IMR-90 (cell line): ENCODE data around the gene FBXO28. TPM values are rescaled to one million over a fixed set of nuclear protein-coding genes. Genes with fewer than 3 reads are reported as not detected.
"Not testable (repeated sequence)": the region's sequence is repeated elsewhere in the genome, so short reads cannot be mapped to it uniquely, and the experiment has no call there.

ENCODE experiments used
- ATAC-seq: fragments of 200-7000 bp; cut with Tn5 transposase; 2 replicates; pipeline ENCODE4 v1.9.1; 2020; ENCODE audit warnings: low read depth, mild to moderate bottlenecking, moderate library complexity
- BruUV-seq: library from RNA; stranded (reverse); fragments of 400-500 nt; replicated peaks from 2 replicates; lab custom pipeline; 2021; lab: Mats Ljungman, UMichigan
- CTCF ChIA-PET: fragments of 300-600 bp; formaldehyde crosslinking; extraction: SDS; loops from one replicate; lab custom pipeline; 2021; ENCODE audit warnings: antibody characterized with exemption; lab: Yijun Ruan, JAX
- POLR2A ChIA-PET: fragments of 300-600 bp; sonication (Branson Sonifier 250); formaldehyde crosslinking; loops from one replicate; lab custom pipeline; 2022; ENCODE audit warnings: antibody characterized with exemption; ENCODE audit not compliant: unreplicated experiment; lab: Charles Lee
- DNase-seq: peaks from one replicate; pipeline ENCODE4 v3.0.0; 2013
- H2AFZ ChIP-seq: replicated peaks from 2 replicates; pipeline ENCODE3; 2013; ENCODE audit warnings: low read length, mild to moderate bottlenecking; ENCODE audit not compliant: poor library complexity
- H2AK5ac ChIP-seq: 2 replicates; pipeline ENCODE4 v1.6.1; 2013; ENCODE audit warnings: low read depth, low read length, inconsistent platforms
- H2AK9ac ChIP-seq: replicated peaks from 2 replicates; pipeline ENCODE3; 2013; ENCODE audit warnings: mild to moderate bottlenecking, low read depth, low read length, moderate library complexity; ENCODE audit not compliant: poor library complexity
- H2BK120ac ChIP-seq: 2 replicates; pipeline ENCODE4 v1.6.1; 2013; ENCODE audit warnings: low read depth, low read length, inconsistent platforms
- H2BK15ac ChIP-seq: 3 replicates; pipeline ENCODE4 v1.6.1; 2013; ENCODE audit warnings: low read depth, low read length, inconsistent platforms
- H2BK20ac ChIP-seq: 2 replicates; pipeline ENCODE4 v1.6.1; 2013; ENCODE audit warnings: low read depth, mild to moderate bottlenecking, inconsistent platforms, low read length, moderate library complexity
- H2BK5ac ChIP-seq: 2 replicates; pipeline ENCODE4 v1.6.1; 2013; ENCODE audit warnings: mild to moderate bottlenecking, low read depth, low read length, inconsistent platforms; ENCODE audit not compliant: poor library complexity, severe bottlenecking
- H3K14ac ChIP-seq: replicated peaks from 2 replicates; pipeline ENCODE4 v1.6.1; 2013; ENCODE audit warnings: low read depth, low read length, inconsistent platforms
- H3K18ac ChIP-seq: 2 replicates; pipeline ENCODE4 v1.6.1; 2013; ENCODE audit warnings: low read depth, low read length, control low read depth
- H3K23ac ChIP-seq: 2 replicates; pipeline ENCODE4 v1.6.1; 2013; ENCODE audit warnings: low read depth, low read length, inconsistent platforms
- H3K27ac ChIP-seq: 2 replicates; pipeline ENCODE4 v1.5.1; 2013; ENCODE audit warnings: mild to moderate bottlenecking, control low read depth, low read length; ENCODE audit not compliant: insufficient read depth
- H3K27me3 ChIP-seq: 2 replicates; pipeline ENCODE4 v1.6.1; 2013; ENCODE audit warnings: low read length; ENCODE audit not compliant: control insufficient read depth, insufficient read depth
- H3K36me3 ChIP-seq: 2 replicates; pipeline ENCODE4 v1.6.1; 2013; ENCODE audit warnings: low read length, mixed read lengths; ENCODE audit not compliant: control insufficient read depth, insufficient read depth
- H3K4ac ChIP-seq: 2 replicates; pipeline ENCODE4 v1.6.1; 2013; ENCODE audit warnings: low read depth, low read length, inconsistent platforms
- H3K4me1 ChIP-seq: 2 replicates; pipeline ENCODE4 v1.6.1; 2013; ENCODE audit warnings: low read length, mixed read lengths; ENCODE audit not compliant: control insufficient read depth, insufficient read depth
- H3K4me2 ChIP-seq: 2 replicates; pipeline ENCODE4 v1.6.1; 2013; ENCODE audit warnings: low read depth, mild to moderate bottlenecking, control low read depth, low read length, moderate library complexity
- H3K4me3 ChIP-seq: 2 replicates; pipeline ENCODE4 v1.5.1; 2013; ENCODE audit warnings: low read depth, mild to moderate bottlenecking, control low read depth, low read length, moderate library complexity; ENCODE audit not compliant: insufficient read depth
- H3K56ac ChIP-seq: 2 replicates; pipeline ENCODE4 v1.6.1; 2013; ENCODE audit warnings: low read length, inconsistent platforms; ENCODE audit not compliant: insufficient read depth; ENCODE audit errors: extremely low read depth
- H3K79me1 ChIP-seq, 2 experiments: 2 replicates each; pipeline ENCODE4 v1.6.1; 2013; ENCODE audit warnings: low read length in 2 of 2, inconsistent platforms in 1 of 2, low read depth in 1 of 2
- H3K9ac ChIP-seq: 2 replicates; pipeline ENCODE4 v1.6.1; 2013; ENCODE audit warnings: low read depth, low read length, control low read depth
- H3K9me1 ChIP-seq: 2 replicates; pipeline ENCODE4 v1.6.1; 2013; ENCODE audit warnings: low read length, inconsistent platforms; ENCODE audit not compliant: insufficient read depth
- H3K9me3 ChIP-seq: 2 replicates; pipeline ENCODE4 v1.6.1; 2013; ENCODE audit warnings: low read length; ENCODE audit not compliant: control insufficient read depth, insufficient read depth
- H4K20me1 ChIP-seq: 2 replicates; pipeline ENCODE4 v1.6.1; 2013; ENCODE audit warnings: low read length, inconsistent platforms; ENCODE audit not compliant: insufficient read depth
- H4K5ac ChIP-seq: 2 replicates; pipeline ENCODE4 v1.6.1; 2013; ENCODE audit warnings: mild to moderate bottlenecking, low read depth, low read length, control low read depth
- H4K8ac ChIP-seq, 2 experiments: 2 replicates each; pipeline ENCODE4 v1.6.1; 2013; ENCODE audit warnings: low read depth in 2 of 2, low read length in 2 of 2, control low read depth in 1 of 2, inconsistent platforms in 1 of 2
- H4K91ac ChIP-seq: 2 replicates; pipeline ENCODE4 v1.6.1; 2013; ENCODE audit warnings: low read depth, low read length, inconsistent platforms; ENCODE audit not compliant: insufficient read depth
- FOS ChIP-seq: fragments of 150-350 bp; IDR thresholded peaks from 2 replicates; pipeline ENCODE4 v1.6.1; 2016; ENCODE audit warnings: low read depth, low read length
- MAZ ChIP-seq: IDR thresholded peaks from 2 replicates; pipeline ENCODE4 v1.6.1; 2012; ENCODE audit warnings: low read depth, mild to moderate bottlenecking, low read length, improper control_type of control experiment, moderate library complexity, borderline replicate concordance
- RFX5 ChIP-seq: IDR thresholded peaks from 2 replicates; pipeline ENCODE4 v1.8.0; 2012; ENCODE audit warnings: low read depth, mild to moderate bottlenecking, low read length, moderate library complexity
- WGBS, 2 experiments: methylation state at CpG; one replicate each; pipeline versions ENCODE4 v1.1.5 to v1.1.7; 2013; ENCODE audit warnings: missing lambda C conversion rate in 2 of 2; ENCODE audit not compliant: insufficient read length in 1 of 2; ENCODE audit errors: extremely low coverage in 2 of 2; 5-methylcytosine and 5-hydroxymethylcytosine counted together
- dilution Hi-C: fragments of 300-500 bp; cut with HindIII; formaldehyde crosslinking; loops from one replicate; pipeline ENCODE4 v1.14.3; 2018; ENCODE audit warnings: low sequenced_read_pairs; ENCODE audit not compliant: unreplicated experiment
- in situ Hi-C: fragments of 300-500 bp; cut with MboI; formaldehyde crosslinking; loops from 3 replicates; pipeline ENCODE4 v1.14.3; 2019; ENCODE audit warnings: low sequenced_read_pairs, inconsistent platforms, mixed read lengths
- intact Hi-C: fragments of 100-400 bp; cut with micrococcal nuclease; formaldehyde crosslinking; loops from 2 replicates; pipeline ENCODE4 v1.10.0; 2022
- polyA plus RNA-seq, 3 experiments: library from polyadenylated mRNA; depleted of rRNA; stranded (reverse); fragments of >200 nt; gene quantifications; 2 replicates each; pipeline ENCODE4 v1.2.3, GENCODE V29; 2012; ENCODE audit warnings: low replicate concordance in 1 of 3
- total RNA-seq: library from RNA; depleted of rRNA; stranded (reverse); fragments of >200 nt; gene quantifications from 2 replicates; pipeline ENCODE4 v1.2.3, GENCODE V29; 2012

FBXO28 gene
- total and polyA plus RNA-seq, 2 of the 4 experiments (the other 2 are of a cell fraction), result 11.6 to 22.6 TPM

DNA sequence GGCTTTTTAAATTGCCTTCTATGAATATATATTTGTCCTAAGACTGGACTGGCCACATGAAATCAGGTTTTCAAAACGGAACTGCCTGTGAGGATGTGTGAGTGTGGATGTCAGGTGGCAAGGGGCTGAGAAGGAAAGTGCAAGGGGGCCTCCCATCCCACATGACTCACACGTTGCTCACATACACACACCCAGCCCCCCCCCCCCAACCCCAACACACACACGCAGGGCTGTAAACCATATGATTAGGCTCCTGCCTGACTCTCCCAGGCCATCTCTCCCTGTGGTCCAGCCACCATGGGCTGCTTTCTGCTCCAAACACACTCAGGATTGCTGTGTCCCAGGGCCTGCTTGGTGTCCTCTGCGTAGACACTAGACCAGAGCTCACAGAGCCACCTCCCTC, 91.5 kb downstream of the FBXO28 start:
- dilution Hi-C loops, result no loop called here
- H2AFZ ChIP-seq, result peak overlapping the region; percentile 76
- 0 out of 3 replicates have a peak overlapping the region, but pooled peaks have one; percentile 18 for H2BK15ac ChIP-seq
- peaks cover 16% of the 10 kb centered on the region for H3K4me1 ChIP-seq
- no TSS peak for BruUV-seq
- H3K4me3 ChIP-seq, result peak overlapping the region; percentile 12
- peak overlapping the region; percentile 94 for H4K5ac ChIP-seq
- H3K18ac ChIP-seq, result peak overlapping the region; percentile 96
- ChIA-PET CTCF (interaction anchor here (0.6 to 0.7 kb wide), 3 partner anchors 16 to 162 kb away, joined by 3 to 4 read pairs (median 3); no protein-coding TSS in a partner anchor), POLR2A (no interaction called here)
- peak overlapping the region; percentile 83 for H2BK20ac ChIP-seq
- WGBS, 2 experiments, result 0% methylated on average over 1 of the region's 4 CpGs; no CpG with 5 or more reads in 1 of the 2 experiments
- H3K23ac ChIP-seq, result peak overlapping the region; percentile 92; the same call in 1 of the 2 replicates
- ATAC-seq, result peak; percentile 71
- peak overlapping the region; percentile 88 for H3K4me2 ChIP-seq
- TF ChIP-seq RFX5, result no peak
- TF ChIP-seq MAZ, result peak; percentile 39; the same call in 1 of the 2 replicates
- TF ChIP-seq FOS, result peak; percentile 21; the same call in 1 of the 2 replicates
- H2AK9ac ChIP-seq, result peak overlapping the region; percentile 47
- no peaks in the 10 kb centered on the region for H4K20me1 ChIP-seq
- H3K4ac ChIP-seq, result peak overlapping the region; percentile 80
- H2AK5ac ChIP-seq, result peak overlapping the region; percentile 37; the same call in 1 of the 2 replicates
- H4K8ac ChIP-seq, result peak overlapping the region in 1 of 2 experiments; percentile 52; a peak in 3 of 4 replicates
- H3K14ac ChIP-seq, result peak overlapping the region; percentile 64
- 0 out of 2 replicates have a peak overlapping the region, but pooled peaks have one; percentile 31 for H3K56ac ChIP-seq
- DNase-seq, result peak; percentile 91
- peaks cover 9% of the 10 kb centered on the region; the same call in 1 of the 2 replicates for H3K9me1 ChIP-seq
- peak overlapping the region; percentile 75 for H3K27ac ChIP-seq
- H4K91ac ChIP-seq, result peak overlapping the region; percentile 57; the same call in 1 of the 2 replicates
- H3K36me3 ChIP-seq, result no peaks in the 10 kb centered on the region
- peak overlapping the region; percentile 58; the same call in 1 of the 2 replicates for H2BK120ac ChIP-seq
- H3K27me3 ChIP-seq, result no peaks in the 10 kb centered on the region
- peak overlapping the region; percentile 68 for H3K9ac ChIP-seq
- H2BK5ac ChIP-seq, result peak overlapping the region; percentile 80
- H3K9me3 ChIP-seq, result no peaks in the 10 kb centered on the region
- in situ Hi-C loops, result no loop called here
- H3K79me1 ChIP-seq, result peaks cover 0 to 4% of the 10 kb centered on the region in 2 experiments; a peak in 2 of 4 replicates
- intact Hi-C loops, result no loop called here

DNA sequence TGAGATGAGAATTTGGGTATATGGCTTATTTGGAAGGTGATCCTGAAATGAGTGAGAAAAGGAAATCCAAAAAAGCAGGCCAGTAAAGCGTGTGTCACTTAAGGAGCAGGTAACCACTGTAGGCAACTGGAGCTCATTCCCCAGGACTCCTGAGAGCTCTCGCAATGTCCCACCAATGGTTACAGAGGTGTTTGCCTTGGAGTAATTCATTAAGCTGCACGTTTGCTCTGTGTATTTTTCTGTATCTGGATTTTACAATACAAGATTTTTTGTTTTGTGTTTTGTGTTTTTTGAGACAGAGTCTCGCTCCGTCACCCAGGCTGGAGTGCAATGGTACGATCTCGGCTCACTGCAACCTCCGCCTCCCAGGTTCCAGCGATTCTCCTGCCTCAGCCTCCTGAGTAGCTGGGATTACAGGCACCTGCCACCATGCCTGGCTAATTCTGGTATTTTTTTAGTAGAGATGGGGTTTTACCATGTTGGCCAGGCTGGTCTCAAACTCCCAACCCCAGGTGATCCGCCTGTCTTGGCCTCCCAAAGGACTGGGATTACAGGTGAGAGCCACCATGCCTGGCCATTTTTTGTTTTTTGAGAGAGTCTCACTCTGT, 92.1 kb downstream of the FBXO28 start:
- peak overlapping the region; percentile 80 for H2BK5ac ChIP-seq
- H3K23ac ChIP-seq, result peak overlapping the region; percentile 92
- H3K9me3 ChIP-seq, intact Hi-C loops, H3K36me3 ChIP-seq, DNase-seq, BruUV-seq, POLR2A ChIA-PET, dilution Hi-C loops, H2AFZ ChIP-seq, H3K9me1 ChIP-seq, in situ Hi-C loops, ATAC-seq, H3K27me3 ChIP-seq, H3K79me1 ChIP-seq, H3K4me3 ChIP-seq, H4K20me1 ChIP-seq, H2AK9ac ChIP-seq: not testable (repeated sequence)
- CTCF ChIA-PET, result interaction anchor here (0.7 kb wide), 1 partner anchor 15 kb away, joined by 3 read pairs; no protein-coding TSS in a partner anchor
- H2AK5ac ChIP-seq, result peak overlapping the region; percentile 37; the same call in 1 of the 2 replicates
- peak overlapping the region in 1 of 2 experiments; percentile 52; a peak in 3 of 4 replicates for H4K8ac ChIP-seq
- peak overlapping the region; percentile 83 for H2BK20ac ChIP-seq
- H3K4me2 ChIP-seq, result peak overlapping the region; percentile 88; the same call in 1 of the 2 replicates
- peak overlapping the region; percentile 58; the same call in 1 of the 2 replicates for H2BK120ac ChIP-seq
- peak overlapping the region; percentile 96 for H3K18ac ChIP-seq
- 0 out of 3 replicates have a peak overlapping the region, but pooled peaks have one; percentile 18 for H2BK15ac ChIP-seq
- H3K4me1 ChIP-seq, result peaks cover 16% of the 10 kb centered on the region
- 0 out of 2 replicates have a peak overlapping the region, but pooled peaks have one; percentile 31 for H3K56ac ChIP-seq
- H4K5ac ChIP-seq, result peak overlapping the region; percentile 94
- no CpG with 5 or more reads among the region's 10 CpGs for WGBS, 2 experiments
- peak overlapping the region; percentile 80; the same call in 1 of the 2 replicates for H3K4ac ChIP-seq
- H3K14ac ChIP-seq, result peak overlapping the region; percentile 64; the same call in 1 of the 2 replicates
- peak overlapping the region; percentile 68; the same call in 1 of the 2 replicates for H3K9ac ChIP-seq
- peak overlapping the region; percentile 57; the same call in 1 of the 2 replicates for H4K91ac ChIP-seq
- H3K27ac ChIP-seq, result peak overlapping the region; percentile 75
